ENCODE data around the gene SMTN.
A peak's percentile ranks its signal among the peaks of the same experiment; 100 is the strongest.

The SMTN gene

GRCh38 chr22:31130873-31131272 lies 49.8 kb downstream of the SMTN start:
- no peak for DNase-seq

GRCh38 chr22:31133911-31134310 lies 52.8 kb downstream of the SMTN start:
- no peak for DNase-seq

- no peak for DNase-seq
Measured at GRCh38 chr22:31134688-31135087, 53.6 kb downstream of the SMTN start.

GRCh38 chr22:31135706-31136105 lies 54.6 kb downstream of the SMTN start:
- DNase-seq, result no peak

GRCh38 chr22:31136155-31136554 lies 55.0 kb downstream of the SMTN start:
- DNase-seq, result no peak

- DNase-seq, result no peak
Measured at GRCh38 chr22:31136711-31137110, 55.6 kb downstream of the SMTN start.

- no peak for DNase-seq
Measured at GRCh38 chr22:31137721-31138120, 56.6 kb downstream of the SMTN start.

GRCh38 chr22:31138126-31138525 lies 57.0 kb downstream of the SMTN start:
- DNase-seq, result no peak

- DNase-seq, result no peak
Measured at GRCh38 chr22:31139066-31139465, 57.9 kb downstream of the SMTN start.

GRCh38 chr22:31139866-31140716 lies 59.0 kb downstream of the SMTN start, which contains the start of gene PLA2G3:
Gene PLA2G3 (minus strand): TSS chr22:31140508. CDS start chr22:31140354, 154 bp downstream.
- peak; percentile 46 for DNase-seq

GRCh38 chr22:31140746-31141145 lies 59.6 kb downstream of the SMTN start:
- DNase-seq, result no peak

- no peak for DNase-seq
Measured at GRCh38 chr22:31141551-31141950, 60.4 kb downstream of the SMTN start.

GRCh38 chr22:31142285-31142684 lies 61.2 kb downstream of the SMTN start:
- no peak for DNase-seq

- DNase-seq, result no peak
Measured at GRCh38 chr22:31143038-31143437, 61.9 kb downstream of the SMTN start.

- no peak for DNase-seq
Measured at GRCh38 chr22:31143537-31143936, 62.4 kb downstream of the SMTN start.

- peak; percentile 27 for DNase-seq
Measured at GRCh38 chr22:31144223-31144622, 63.1 kb downstream of the SMTN start.

- DNase-seq, result no peak
Measured at GRCh38 chr22:31148488-31148887, 67.4 kb downstream of the SMTN start.

GRCh38 chr22:31148953-31149627 lies 68.0 kb downstream of the SMTN start:
- DNase-seq, result peak; percentile 67

GRCh38 chr22:31150615-31151014 lies 69.5 kb downstream of the SMTN start:
- DNase-seq, result no peak

GRCh38 chr22:31151872-31152271 lies 70.8 kb downstream of the SMTN start:
- DNase-seq, result no peak

GRCh38 chr22:31153357-31153756 lies 72.2 kb downstream of the SMTN start:
- no peak for DNase-seq
